Right cardiac atrium (tissue), 5 donors: ENCODE measurements around the gene OR8K1. TPM values are rescaled to one million over a fixed set of nuclear protein-coding genes. Genes with fewer than 3 reads are reported as not detected.

Experiments used
- ATAC-seq, 2 donors: fragments of 200-7000 bp; cut with Tn5 transposase; one replicate each; pipeline versions ENCODE4 v1.8.0 to v1.9.1; 2020; ENCODE audit warnings: moderate library complexity in 2 of 2, mild to moderate bottlenecking in 1 of 2
- DNase-seq, 3 donors: peaks; one replicate each; pipeline ENCODE4 v3.0.0-alpha.2; 2020
- H3K27ac ChIP-seq: one replicate; pipeline ENCODE4 v1.5.1; 2013; ENCODE audit warnings: mild to moderate bottlenecking, low read length, control low read depth, moderate library complexity
- H3K27me3 ChIP-seq: one replicate; pipeline ENCODE4 v1.6.1; 2013; ENCODE audit not compliant: control insufficient read depth, insufficient read depth
- H3K4me1 ChIP-seq: one replicate; pipeline ENCODE4 v1.6.1; 2013; ENCODE audit warnings: low read length; ENCODE audit not compliant: control insufficient read depth, insufficient read depth
- H3K4me3 ChIP-seq: one replicate; pipeline ENCODE4 v1.5.1; 2013; ENCODE audit warnings: low read length, control low read depth
- H3K9me3 ChIP-seq: one replicate; pipeline ENCODE4 v1.6.1; 2013; ENCODE audit warnings: low read length; ENCODE audit not compliant: control insufficient read depth
- WGBS: extraction: QIAGEN DNeasy Blood & Tissue Kit; methylation state at CpG from one replicate; pipeline ENCODE4 v1.1.7; 2013; 5-methylcytosine and 5-hydroxymethylcytosine counted together
- intact Hi-C, 4 donors: fragments of 100-400 bp; cut with DNase I; formaldehyde crosslinking; loops; one replicate each; pipeline versions ENCODE4 v1.11.0 to v1.14.0; 2022 to 2023
- long read RNA-seq, 4 donors: library from polyadenylated mRNA; unstranded; transcript quantifications; one replicate each; pipeline ENCODE4 v2.0.0, GENCODE V29; 2020 to 2021
- polyA plus RNA-seq: library from polyadenylated mRNA; stranded (reverse); fragments of 200-250 nt; gene quantifications from one replicate; pipeline ENCODE4 v1.2.3, GENCODE V29; 2013
- total RNA-seq, 4 donors: library from RNA; stranded (reverse); fragmentation: NEBNext Ultra II Directional; extraction: Animal tissue kit (Norgen Biotek cat#: 25700); gene quantifications; one replicate each; pipeline ENCODE4 v1.2.1, GENCODE V29; 2021
- donor health status: healthy with polysubstance abuse.
- donor health status: DM: no; HTN: yes; CAD: no.
- donor health status: DM: no; HTN: no; CAD: no.
- donor health status: DM: no; HTN: yes; CAD: no; lungs with severe emphysema.
- donor health status: DM: yes; HTN: yes; CAD: no.

The OR8K1 gene
- total RNA-seq (not detected), polyA plus RNA-seq (not detected)
- long read RNA-seq, donor 1, result 0 reads
- long read RNA-seq, donor 2, result 0 reads
- long read RNA-seq, donor 3, result 0 reads
- long read RNA-seq, donor 4, result 0 reads

DNA sequence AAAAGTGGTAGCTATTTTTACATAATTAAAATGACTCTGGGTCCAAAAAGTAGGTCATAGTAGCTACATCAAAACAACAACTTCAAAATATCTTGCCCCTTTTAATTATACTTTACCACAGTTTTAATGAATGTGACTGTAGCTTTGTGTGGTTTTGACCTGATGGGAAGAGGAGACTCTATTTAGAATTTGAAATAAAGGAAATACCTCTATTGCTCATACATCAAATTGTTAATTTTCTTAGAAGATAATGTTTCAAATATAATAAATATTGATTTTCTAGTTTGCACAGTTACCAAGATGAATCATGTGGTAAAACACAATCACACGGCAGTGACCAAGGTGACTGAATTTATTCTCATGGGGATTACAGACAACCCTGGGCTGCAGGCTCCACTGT lies at the start of gene OR8K1:
OR8K1 (plus strand) TSS at position 301 of the 400 bp plus-strand sequence; CDS start at position 301, 0 bp downstream.
- DNase-seq, result no peak
- Histone ChIP-seq H3K9me3 (no peaks in the 10 kb centered on the region), H3K27ac (no peak within 1 kb of the TSS), H3K4me1 (no peaks in the 10 kb centered on the region), H3K4me3 (no peak within 1 kb of the TSS), H3K27me3 (no peaks in the 10 kb centered on the region)
- intact Hi-C loops, result no loop called here
- WGBS, result 88% methylated on average over 1 of the region's 1 CpG
- ATAC-seq, result no peak

GRCh38 chr11:56296898-56297297 lies 48.9 kb upstream of the OR8K1 start:
- no peak for DNase-seq
- Histone ChIP-seq H3K4me1 (no peaks in the 10 kb centered on the region), H3K9me3 (no peaks in the 10 kb centered on the region), H3K4me3 (no peak overlapping the region), H3K27me3 (no peaks in the 10 kb centered on the region), H3K27ac (no peak overlapping the region)
- WGBS, result 72% methylated on average over 4 of the region's 4 CpGs
- no peak for ATAC-seq
- intact Hi-C loops, result no loop called here

- DNase-seq (no peak), ATAC-seq (no peak)
- Histone ChIP-seq H3K4me3 (no peak overlapping the region), H3K27ac (no peak overlapping the region), H3K27me3 (no peaks in the 10 kb centered on the region), H3K9me3 (no peaks in the 10 kb centered on the region), H3K4me1 (no peaks in the 10 kb centered on the region)
- intact Hi-C loops, result no loop called here
- whole genome bisulfite sequencing, result 84% methylated on average over 3 of the region's 3 CpGs
Measured at GRCh38 chr11:56307836-56308235, 38.0 kb upstream of the OR8K1 start.

- no peak for DNase-seq
- no peak within 1 kb of the TSS for H3K27ac ChIP-seq
- no peaks in the 10 kb centered on the region for H3K4me1 ChIP-seq
- no peak for ATAC-seq
- no peaks in the 10 kb centered on the region for H3K9me3 ChIP-seq
- H3K4me3 ChIP-seq, result no peak within 1 kb of the TSS
- no peaks in the 10 kb centered on the region for H3K27me3 ChIP-seq
- intact Hi-C loops, result no loop called here
Measured at GRCh38 chr11:56314844-56315243, 31.0 kb upstream of the OR8K1 start, which contains the start of gene OR8K3. Gene OR8K3, plus strand, starts transcription at chr11:56315144. Its CDS starts 3,163 bp downstream, at chr11:56318307.

GRCh38 chr11:56331861-56332491 lies 13.9 kb upstream of the OR8K1 start:
- Histone ChIP-seq H3K27ac (no peak overlapping the region), H3K27me3 (no peaks in the 10 kb centered on the region), H3K4me3 (no peak overlapping the region), H3K4me1 (no peaks in the 10 kb centered on the region), H3K9me3 (no peaks in the 10 kb centered on the region)
- WGBS, result 90% methylated on average over 34 of the region's 34 CpGs
- DNase-seq (peak in 1 of 3 donors; percentile 33), ATAC-seq (peak in 1 of 2 donors; percentile 31)
- intact Hi-C loops, result no loop called here

- H3K4me3 ChIP-seq, result no peak overlapping the region
Measured at GRCh38 chr11:56333156-56333555, 12.7 kb upstream of the OR8K1 start.

GRCh38 chr11:56340289-56340688 lies 5.5 kb upstream of the OR8K1 start:
- no peak overlapping the region for H3K27ac ChIP-seq
- ATAC-seq (no peak), DNase-seq (no peak)
- H3K9me3 ChIP-seq, result no peaks in the 10 kb centered on the region
- no peaks in the 10 kb centered on the region for H3K4me1 ChIP-seq
- H3K4me3 ChIP-seq, result no peak overlapping the region
- H3K27me3 ChIP-seq, result no peaks in the 10 kb centered on the region
- intact Hi-C loops, result no loop called here

More at GRCh38 chr11:56333156-56333555, 12.7 kb upstream of the OR8K1 start:
- H3K4me1 ChIP-seq, result no peaks in the 10 kb centered on the region
- ATAC-seq (no peak), DNase-seq (no peak)
- no peak overlapping the region for H3K27ac ChIP-seq
- intact Hi-C loops, result no loop called here
- WGBS, result 47% methylated on average over 3 of the region's 3 CpGs
- H3K9me3 ChIP-seq, result no peaks in the 10 kb centered on the region
- no peaks in the 10 kb centered on the region for H3K27me3 ChIP-seq

DNA sequence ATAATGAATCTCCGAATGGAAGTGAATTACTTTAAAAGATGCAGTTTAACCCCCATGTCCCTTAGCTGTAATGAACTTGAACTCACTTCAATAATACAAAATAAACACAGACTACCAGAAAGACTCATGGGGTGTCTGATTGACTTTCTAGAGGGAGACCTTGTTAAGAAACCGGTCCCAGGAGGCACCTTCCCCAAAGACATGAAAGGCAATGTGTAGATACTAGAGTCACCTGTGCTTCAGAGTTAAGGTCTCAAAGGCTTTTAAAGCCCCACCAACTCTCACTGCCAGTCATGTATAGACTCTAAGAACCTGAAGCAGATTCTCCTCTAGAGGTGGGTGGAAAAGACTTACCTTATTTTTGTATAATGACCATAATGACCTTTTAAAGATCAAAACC lies 8.2 kb downstream of the OR8K1 start, which contains the start of gene OR8J1:
OR8J1 (plus strand) TSS at position 301 of the 400 bp plus-strand sequence. CDS start 5,956 bp downstream, outside the sequence.
- H3K4me3 ChIP-seq, result no peak within 1 kb of the TSS
- WGBS, result 41% methylated on average over 2 of the region's 2 CpGs
- intact Hi-C loops, result no loop called here
- no peaks in the 10 kb centered on the region for H3K27me3 ChIP-seq
- no peak within 1 kb of the TSS for H3K27ac ChIP-seq
- H3K4me1 ChIP-seq, result no peaks in the 10 kb centered on the region
- DNase-seq (no peak), ATAC-seq (no peak)
- H3K9me3 ChIP-seq, result no peaks in the 10 kb centered on the region

DNA sequence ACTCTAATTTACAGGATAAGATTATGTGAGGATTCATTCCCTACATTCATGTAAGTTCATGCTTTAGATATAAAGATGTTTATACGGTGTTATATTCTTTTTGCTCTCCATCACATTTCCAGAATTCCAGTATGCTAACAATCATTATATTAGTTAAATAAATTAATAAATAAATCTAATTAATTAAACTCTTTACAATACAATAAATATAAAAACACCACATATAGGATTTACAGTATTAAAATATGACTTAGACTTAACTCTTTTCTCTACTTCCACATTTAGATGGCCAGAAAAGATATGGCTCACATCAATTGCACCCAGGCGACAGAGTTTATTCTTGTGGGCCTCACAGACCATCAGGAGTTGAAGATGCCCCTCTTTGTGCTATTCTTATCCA lies 29.5 kb downstream of the OR8K1 start, which contains the start of gene OR8U1:
OR8U1 (plus strand) TSS at position 301 of the 400 bp plus-strand sequence; CDS start at position 301, 0 bp downstream.
- no peak for DNase-seq
- no peak within 1 kb of the TSS for H3K4me3 ChIP-seq
- ATAC-seq, result no peak

GRCh38 chr11:56380120-56380519 lies 34.3 kb downstream of the OR8K1 start:
- ATAC-seq (no peak), DNase-seq (no peak)
- no peaks in the 10 kb centered on the region for H3K9me3 ChIP-seq
- 79% methylated on average over 2 of the region's 2 CpGs for WGBS
- no peaks in the 10 kb centered on the region for H3K27me3 ChIP-seq
- H3K4me3 ChIP-seq, result no peak overlapping the region
- no peaks in the 10 kb centered on the region for H3K4me1 ChIP-seq
- no peak overlapping the region for H3K27ac ChIP-seq
- intact Hi-C loops, result no loop called here

More for the DNA sequence above, 29.5 kb downstream of the OR8K1 start, which contains the start of gene OR8U1:
- Histone ChIP-seq H3K27me3 (no peaks in the 10 kb centered on the region), H3K27ac (no peak within 1 kb of the TSS), H3K4me1 (no peaks in the 10 kb centered on the region), H3K9me3 (no peaks in the 10 kb centered on the region)
- WGBS, result 73% methylated on average over 2 of the region's 2 CpGs
- intact Hi-C loops, result no loop called here

DNA sequence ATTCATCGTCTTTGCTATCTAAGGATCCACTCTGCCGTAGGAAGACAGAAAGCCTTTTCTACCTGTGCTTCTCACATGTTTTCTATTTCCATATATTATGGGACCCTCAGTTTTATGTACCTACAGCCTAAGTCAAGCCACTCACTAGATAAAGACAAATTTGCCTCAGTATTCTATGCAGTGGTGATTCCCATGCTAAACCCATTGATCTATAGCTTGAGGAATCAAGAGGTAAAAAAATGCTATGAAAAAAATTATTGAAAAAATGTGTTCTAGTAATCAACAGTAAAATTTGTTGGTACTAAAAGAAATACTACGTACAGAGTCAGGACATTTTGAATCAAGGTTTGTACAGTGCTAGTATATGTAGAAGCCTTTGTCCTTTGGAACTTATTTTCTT lies 48.5 kb downstream of the OR8K1 start:
- Histone ChIP-seq H3K4me1 (no peaks in the 10 kb centered on the region), H3K9me3 (no peaks in the 10 kb centered on the region), H3K27ac (no peak overlapping the region), H3K27me3 (no peaks in the 10 kb centered on the region), H3K4me3 (no peak overlapping the region)
- DNase-seq (no peak), ATAC-seq (no peak)
- intact Hi-C loops, result no loop called here
- WGBS, result 85% methylated on average over 3 of the region's 3 CpGs
